IMR-90 (cell line): Measurements from ENCODE around the gene ACOX3. TPM values are rescaled to one million over a fixed set of nuclear protein-coding genes. Genes with fewer than 3 reads are reported as not detected.

ENCODE experiments used
- ATAC-seq: fragments of 200-7000 bp; cut with Tn5 transposase; 2 replicates; pipeline ENCODE4 v1.9.1; 2020; ENCODE audit warnings: low read depth, mild to moderate bottlenecking, moderate library complexity
- BruUV-seq: library from RNA; stranded (reverse); fragments of 400-500 nt; replicated peaks from 2 replicates; lab custom pipeline; 2021; lab: Mats Ljungman, UMichigan
- CTCF ChIA-PET: fragments of 300-600 bp; formaldehyde crosslinking; extraction: SDS; loops from one replicate; lab custom pipeline; 2021; ENCODE audit warnings: antibody characterized with exemption; lab: Yijun Ruan, JAX
- POLR2A ChIA-PET: fragments of 300-600 bp; sonication (Branson Sonifier 250); formaldehyde crosslinking; loops from one replicate; lab custom pipeline; 2022; ENCODE audit warnings: antibody characterized with exemption; ENCODE audit not compliant: unreplicated experiment; lab: Charles Lee
- DNase-seq: peaks from one replicate; pipeline ENCODE4 v3.0.0; 2013
- H2AFZ ChIP-seq: replicated peaks from 2 replicates; pipeline ENCODE3; 2013; ENCODE audit warnings: low read length, mild to moderate bottlenecking; ENCODE audit not compliant: poor library complexity
- H2AK5ac ChIP-seq: 2 replicates; pipeline ENCODE4 v1.6.1; 2013; ENCODE audit warnings: low read depth, low read length, inconsistent platforms
- H2AK9ac ChIP-seq: replicated peaks from 2 replicates; pipeline ENCODE3; 2013; ENCODE audit warnings: mild to moderate bottlenecking, low read depth, low read length, moderate library complexity; ENCODE audit not compliant: poor library complexity
- H2BK120ac ChIP-seq: 2 replicates; pipeline ENCODE4 v1.6.1; 2013; ENCODE audit warnings: low read depth, low read length, inconsistent platforms
- H2BK15ac ChIP-seq: 3 replicates; pipeline ENCODE4 v1.6.1; 2013; ENCODE audit warnings: low read depth, low read length, inconsistent platforms
- H2BK20ac ChIP-seq: 2 replicates; pipeline ENCODE4 v1.6.1; 2013; ENCODE audit warnings: low read depth, mild to moderate bottlenecking, inconsistent platforms, low read length, moderate library complexity
- H2BK5ac ChIP-seq: 2 replicates; pipeline ENCODE4 v1.6.1; 2013; ENCODE audit warnings: mild to moderate bottlenecking, low read depth, low read length, inconsistent platforms; ENCODE audit not compliant: poor library complexity, severe bottlenecking
- H3K14ac ChIP-seq: replicated peaks from 2 replicates; pipeline ENCODE4 v1.6.1; 2013; ENCODE audit warnings: low read depth, low read length, inconsistent platforms
- H3K18ac ChIP-seq: 2 replicates; pipeline ENCODE4 v1.6.1; 2013; ENCODE audit warnings: low read depth, low read length, control low read depth
- H3K23ac ChIP-seq: 2 replicates; pipeline ENCODE4 v1.6.1; 2013; ENCODE audit warnings: low read depth, low read length, inconsistent platforms
- H3K27ac ChIP-seq: 2 replicates; pipeline ENCODE4 v1.5.1; 2013; ENCODE audit warnings: mild to moderate bottlenecking, control low read depth, low read length; ENCODE audit not compliant: insufficient read depth
- H3K27me3 ChIP-seq: 2 replicates; pipeline ENCODE4 v1.6.1; 2013; ENCODE audit warnings: low read length; ENCODE audit not compliant: control insufficient read depth, insufficient read depth
- H3K36me3 ChIP-seq: 2 replicates; pipeline ENCODE4 v1.6.1; 2013; ENCODE audit warnings: low read length, mixed read lengths; ENCODE audit not compliant: control insufficient read depth, insufficient read depth
- H3K4ac ChIP-seq: 2 replicates; pipeline ENCODE4 v1.6.1; 2013; ENCODE audit warnings: low read depth, low read length, inconsistent platforms
- H3K4me1 ChIP-seq: 2 replicates; pipeline ENCODE4 v1.6.1; 2013; ENCODE audit warnings: low read length, mixed read lengths; ENCODE audit not compliant: control insufficient read depth, insufficient read depth
- H3K4me2 ChIP-seq: 2 replicates; pipeline ENCODE4 v1.6.1; 2013; ENCODE audit warnings: low read depth, mild to moderate bottlenecking, control low read depth, low read length, moderate library complexity
- H3K4me3 ChIP-seq: 2 replicates; pipeline ENCODE4 v1.5.1; 2013; ENCODE audit warnings: low read depth, mild to moderate bottlenecking, control low read depth, low read length, moderate library complexity; ENCODE audit not compliant: insufficient read depth
- H3K56ac ChIP-seq: 2 replicates; pipeline ENCODE4 v1.6.1; 2013; ENCODE audit warnings: low read length, inconsistent platforms; ENCODE audit not compliant: insufficient read depth; ENCODE audit errors: extremely low read depth
- H3K79me1 ChIP-seq, 2 experiments: 2 replicates each; pipeline ENCODE4 v1.6.1; 2013; ENCODE audit warnings: low read length in 2 of 2, inconsistent platforms in 1 of 2, low read depth in 1 of 2
- H3K9ac ChIP-seq: 2 replicates; pipeline ENCODE4 v1.6.1; 2013; ENCODE audit warnings: low read depth, low read length, control low read depth
- H3K9me1 ChIP-seq: 2 replicates; pipeline ENCODE4 v1.6.1; 2013; ENCODE audit warnings: low read length, inconsistent platforms; ENCODE audit not compliant: insufficient read depth
- H3K9me3 ChIP-seq: 2 replicates; pipeline ENCODE4 v1.6.1; 2013; ENCODE audit warnings: low read length; ENCODE audit not compliant: control insufficient read depth, insufficient read depth
- H4K20me1 ChIP-seq: 2 replicates; pipeline ENCODE4 v1.6.1; 2013; ENCODE audit warnings: low read length, inconsistent platforms; ENCODE audit not compliant: insufficient read depth
- H4K5ac ChIP-seq: 2 replicates; pipeline ENCODE4 v1.6.1; 2013; ENCODE audit warnings: mild to moderate bottlenecking, low read depth, low read length, control low read depth
- H4K8ac ChIP-seq, 2 experiments: 2 replicates each; pipeline ENCODE4 v1.6.1; 2013; ENCODE audit warnings: low read depth in 2 of 2, low read length in 2 of 2, control low read depth in 1 of 2, inconsistent platforms in 1 of 2
- H4K91ac ChIP-seq: 2 replicates; pipeline ENCODE4 v1.6.1; 2013; ENCODE audit warnings: low read depth, low read length, inconsistent platforms; ENCODE audit not compliant: insufficient read depth
- BHLHE40 ChIP-seq: fragments of 150-350 bp; IDR thresholded peaks from 2 replicates; pipeline ENCODE4 v1.6.1; 2016; ENCODE audit warnings: mild to moderate bottlenecking, low read depth, low read length
- CEBPB ChIP-seq: IDR thresholded peaks from 2 replicates; pipeline ENCODE4 v1.6.1; 2012; ENCODE audit warnings: low read depth, low read length, improper control_type of control experiment
- CHD1 ChIP-seq: IDR thresholded peaks from 2 replicates; pipeline ENCODE4 v1.6.1; 2012; ENCODE audit warnings: low read depth, low read length, improper control_type of control experiment
- MAFK ChIP-seq: IDR thresholded peaks from 2 replicates; pipeline ENCODE4 v1.6.1; 2012; ENCODE audit warnings: low read depth, low read length, improper control_type of control experiment
- MAZ ChIP-seq: IDR thresholded peaks from 2 replicates; pipeline ENCODE4 v1.6.1; 2012; ENCODE audit warnings: low read depth, mild to moderate bottlenecking, low read length, improper control_type of control experiment, moderate library complexity, borderline replicate concordance
- NFE2L2 ChIP-seq: fragments of 150-350 bp; IDR thresholded peaks from 2 replicates; pipeline ENCODE4 v1.6.1; 2016; ENCODE audit warnings: low read depth, mild to moderate bottlenecking, low read length
- RAD21 ChIP-seq: IDR thresholded peaks from 2 replicates; pipeline ENCODE4 v1.6.1; 2012; ENCODE audit warnings: low read length, improper control_type of control experiment
- RCOR1 ChIP-seq: IDR thresholded peaks from 2 replicates; pipeline ENCODE4 v1.6.1; 2012; ENCODE audit warnings: mild to moderate bottlenecking, low read length, improper control_type of control experiment; ENCODE audit not compliant: insufficient replicate concordance
- RFX5 ChIP-seq: IDR thresholded peaks from 2 replicates; pipeline ENCODE4 v1.8.0; 2012; ENCODE audit warnings: low read depth, mild to moderate bottlenecking, low read length, moderate library complexity
- WGBS, 2 experiments: methylation state at CpG; one replicate each; pipeline versions ENCODE4 v1.1.5 to v1.1.7; 2013; ENCODE audit warnings: missing lambda C conversion rate in 2 of 2; ENCODE audit not compliant: insufficient read length in 1 of 2; ENCODE audit errors: extremely low coverage in 2 of 2; 5-methylcytosine and 5-hydroxymethylcytosine counted together
- dilution Hi-C: fragments of 300-500 bp; cut with HindIII; formaldehyde crosslinking; loops from one replicate; pipeline ENCODE4 v1.14.3; 2018; ENCODE audit warnings: low sequenced_read_pairs; ENCODE audit not compliant: unreplicated experiment
- in situ Hi-C: fragments of 300-500 bp; cut with MboI; formaldehyde crosslinking; loops from 3 replicates; pipeline ENCODE4 v1.14.3; 2019; ENCODE audit warnings: low sequenced_read_pairs, inconsistent platforms, mixed read lengths
- intact Hi-C: fragments of 100-400 bp; cut with micrococcal nuclease; formaldehyde crosslinking; loops from 2 replicates; pipeline ENCODE4 v1.10.0; 2022
- polyA plus RNA-seq, 3 experiments: library from polyadenylated mRNA; depleted of rRNA; stranded (reverse); fragments of >200 nt; gene quantifications; 2 replicates each; pipeline ENCODE4 v1.2.3, GENCODE V29; 2012; ENCODE audit warnings: low replicate concordance in 1 of 3
- total RNA-seq: library from RNA; depleted of rRNA; stranded (reverse); fragments of >200 nt; gene quantifications from 2 replicates; pipeline ENCODE4 v1.2.3, GENCODE V29; 2012
- TF ChIP-seq, protein P1 (sequence below): fragments of 150-350 bp; IDR thresholded peaks from 2 replicates; pipeline ENCODE4 v1.6.1; 2017; ENCODE audit warnings: mild to moderate bottlenecking, antibody characterized with exemption, low read length, low read depth
- TF ChIP-seq, protein P2 (sequence below): conservative IDR thresholded peaks from 2 replicates; pipeline ENCODE4 v1.5.1; 2012; ENCODE audit warnings: mild to moderate bottlenecking, low read depth, low read length, improper control_type of control experiment

The ACOX3 gene
- total and polyA plus RNA-seq, 2 of the 4 experiments (the other 2 are of a cell fraction) = 15.2 to 25.8 TPM

DNA sequence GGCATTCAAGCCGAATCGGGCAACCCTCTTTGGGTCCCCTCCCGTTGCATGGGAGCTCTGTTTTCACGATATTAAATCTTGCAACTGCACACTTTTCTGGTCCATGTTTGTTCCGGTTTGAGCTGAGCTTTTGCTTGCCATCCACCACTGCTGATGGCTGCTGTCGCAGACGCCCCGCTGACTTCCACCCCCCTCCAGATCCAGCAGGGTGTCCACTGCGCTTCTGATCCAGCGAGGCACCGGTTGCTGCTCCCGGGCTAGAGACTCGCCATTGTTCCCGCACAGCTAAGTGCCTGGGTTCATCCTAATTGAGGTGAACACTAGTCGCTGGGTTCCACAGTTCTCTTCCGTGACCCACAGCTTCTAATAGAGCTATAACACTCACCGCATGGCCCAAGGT, 13.3 kb downstream of the ACOX3 start:
- H3K9me3 ChIP-seq = no peaks in the 10 kb centered on the region
- DNase-seq (no peak), ATAC-seq (no peak)
- peak overlapping the region; percentile 97 for H3K4me2 ChIP-seq
- no peaks in the 10 kb centered on the region for H3K36me3 ChIP-seq
- dilution Hi-C loops (no loop called here), intact Hi-C loops (no loop called here), in situ Hi-C loops (loop anchor here (25.0 kb wide), 1 partner anchor 1660 kb away; no protein-coding TSS in a partner anchor)
- H3K18ac ChIP-seq = no peak overlapping the region
- H3K9me1 ChIP-seq = no peaks in the 10 kb centered on the region
- no peak overlapping the region for H2BK15ac ChIP-seq
- TF ChIP-seq MAFK (no peak), RCOR1 (no peak), CEBPB (no peak), NFE2L2 (no peak), RFX5 (no peak), CHD1 (no peak), BHLHE40 (no peak), RAD21 (no peak), MAZ (no peak)
- TF ChIP-seq, protein P1, sequence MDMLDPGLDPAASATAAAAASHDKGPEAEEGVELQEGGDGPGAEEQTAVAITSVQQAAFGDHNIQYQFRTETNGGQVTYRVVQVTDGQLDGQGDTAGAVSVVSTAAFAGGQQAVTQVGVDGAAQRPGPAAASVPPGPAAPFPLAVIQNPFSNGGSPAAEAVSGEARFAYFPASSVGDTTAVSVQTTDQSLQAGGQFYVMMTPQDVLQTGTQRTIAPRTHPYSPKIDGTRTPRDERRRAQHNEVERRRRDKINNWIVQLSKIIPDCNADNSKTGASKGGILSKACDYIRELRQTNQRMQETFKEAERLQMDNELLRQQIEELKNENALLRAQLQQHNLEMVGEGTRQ = no peak
- TF ChIP-seq, protein P2, sequence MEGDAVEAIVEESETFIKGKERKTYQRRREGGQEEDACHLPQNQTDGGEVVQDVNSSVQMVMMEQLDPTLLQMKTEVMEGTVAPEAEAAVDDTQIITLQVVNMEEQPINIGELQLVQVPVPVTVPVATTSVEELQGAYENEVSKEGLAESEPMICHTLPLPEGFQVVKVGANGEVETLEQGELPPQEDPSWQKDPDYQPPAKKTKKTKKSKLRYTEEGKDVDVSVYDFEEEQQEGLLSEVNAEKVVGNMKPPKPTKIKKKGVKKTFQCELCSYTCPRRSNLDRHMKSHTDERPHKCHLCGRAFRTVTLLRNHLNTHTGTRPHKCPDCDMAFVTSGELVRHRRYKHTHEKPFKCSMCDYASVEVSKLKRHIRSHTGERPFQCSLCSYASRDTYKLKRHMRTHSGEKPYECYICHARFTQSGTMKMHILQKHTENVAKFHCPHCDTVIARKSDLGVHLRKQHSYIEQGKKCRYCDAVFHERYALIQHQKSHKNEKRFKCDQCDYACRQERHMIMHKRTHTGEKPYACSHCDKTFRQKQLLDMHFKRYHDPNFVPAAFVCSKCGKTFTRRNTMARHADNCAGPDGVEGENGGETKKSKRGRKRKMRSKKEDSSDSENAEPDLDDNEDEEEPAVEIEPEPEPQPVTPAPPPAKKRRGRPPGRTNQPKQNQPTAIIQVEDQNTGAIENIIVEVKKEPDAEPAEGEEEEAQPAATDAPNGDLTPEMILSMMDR = no peak
- WGBS, 2 experiments = 81% methylated on average over 9 of the region's 17 CpGs; no CpG with 5 or more reads in 1 of the 2 experiments
- H2BK5ac ChIP-seq = no peak overlapping the region
- no peak overlapping the region for H2BK20ac ChIP-seq
- no peak overlapping the region for H4K5ac ChIP-seq
- peak overlapping the region; percentile 73; the same call in 1 of the 2 replicates for H3K4ac ChIP-seq
- no peaks in the 10 kb centered on the region for H3K27me3 ChIP-seq
- BruUV-seq = no TSS peak
- H4K91ac ChIP-seq = no peak overlapping the region
- H2AFZ ChIP-seq = no peak overlapping the region
- H3K4me3 ChIP-seq = peak overlapping the region; percentile 82
- H3K9ac ChIP-seq = no peak overlapping the region
- H3K4me1 ChIP-seq = 0 out of 2 replicates have a peak, but pooled peaks cover 1% of the 10 kb centered on the region
- no peak overlapping the region for H3K23ac ChIP-seq
- H3K56ac ChIP-seq = no peak overlapping the region
- H2BK120ac ChIP-seq = no peak overlapping the region
- no peak overlapping the region for H4K8ac ChIP-seq
- no peak overlapping the region for H2AK5ac ChIP-seq
- peaks cover 4% of the 10 kb centered on the region; the same call in 1 of the 2 replicates for H4K20me1 ChIP-seq
- CTCF ChIA-PET = interaction anchor here (0.8 to 1.1 kb wide), 2 partner anchors 8 to 10 kb away, joined by 3 read pairs; no protein-coding TSS in a partner anchor
- peaks cover 18 to 33% of the 10 kb centered on the region in 2 experiments for H3K79me1 ChIP-seq
- no peak overlapping the region for H3K14ac ChIP-seq
- no peak overlapping the region for H2AK9ac ChIP-seq
- H3K27ac ChIP-seq = no peak overlapping the region
- POLR2A ChIA-PET = no interaction called here
